ENCODE data around the gene IQCF2.
"Not testable (repeated sequence)": the region's sequence is repeated elsewhere in the genome, so short reads cannot be mapped to it uniquely, and the experiment has no call there.

The IQCF2 gene

DNA sequence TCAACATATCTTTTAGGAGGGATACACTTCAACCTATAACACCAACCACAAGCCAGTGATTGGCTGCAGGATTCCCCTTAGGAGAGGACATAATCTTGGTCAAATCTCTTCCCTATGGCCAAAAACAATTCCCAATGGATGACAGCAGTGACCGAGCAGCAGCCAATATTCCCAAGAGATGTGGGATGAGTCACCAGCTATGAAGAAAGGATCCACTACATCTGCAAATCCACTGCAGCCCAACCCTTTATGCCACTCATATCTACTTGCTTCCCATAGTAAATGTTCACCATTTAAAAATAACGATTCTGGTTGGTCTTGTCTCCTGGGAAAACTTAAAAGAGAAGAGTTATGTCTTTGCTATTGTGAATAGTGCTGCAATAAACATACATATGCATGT, 18.5 kb downstream of the IQCF2 start:
- DNase-seq (ENCODE audit: low spot score) = no peak

DNA sequence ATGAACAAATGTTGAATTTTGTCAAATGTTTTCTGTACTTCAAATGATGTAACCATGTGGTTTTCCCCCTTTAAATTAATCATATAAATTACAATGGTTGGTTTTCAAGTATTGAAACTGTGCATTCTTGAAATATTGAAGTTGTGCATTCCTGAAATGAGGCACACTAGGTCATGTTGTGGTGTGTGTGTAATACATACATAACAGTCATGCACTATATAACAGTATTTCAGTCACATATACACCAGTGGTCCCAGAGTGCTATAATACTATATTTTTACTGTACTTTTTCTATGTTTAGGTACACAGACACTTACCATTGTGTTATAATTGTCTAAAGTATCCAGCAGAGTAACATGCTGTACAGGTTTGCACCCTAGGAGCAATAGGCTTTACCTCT, 25.0 kb downstream of the IQCF2 start:
- DNase-seq (ENCODE audit: low spot score) = no peak

DNA sequence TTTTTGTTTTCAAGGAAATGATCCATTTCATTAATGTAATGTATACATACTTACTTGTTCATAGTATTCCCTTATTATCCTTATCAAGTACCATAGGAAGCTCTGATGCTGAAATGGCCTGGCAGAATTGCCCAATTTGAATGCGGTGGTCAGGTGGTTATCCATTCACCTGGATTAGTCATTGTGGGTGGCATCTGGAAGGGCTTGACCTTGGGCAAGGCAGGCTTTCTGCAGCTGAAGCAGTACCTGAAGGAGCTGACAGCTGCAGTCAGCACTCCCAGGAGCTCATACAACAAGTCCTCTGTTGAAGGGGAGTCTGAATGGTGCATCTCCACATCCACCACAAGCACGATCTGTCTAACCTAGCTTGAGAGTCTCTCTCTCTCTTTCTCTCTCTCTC, 26.2 kb downstream of the IQCF2 start:
- DNase-seq (ENCODE audit: low spot score) = no peak

DNA sequence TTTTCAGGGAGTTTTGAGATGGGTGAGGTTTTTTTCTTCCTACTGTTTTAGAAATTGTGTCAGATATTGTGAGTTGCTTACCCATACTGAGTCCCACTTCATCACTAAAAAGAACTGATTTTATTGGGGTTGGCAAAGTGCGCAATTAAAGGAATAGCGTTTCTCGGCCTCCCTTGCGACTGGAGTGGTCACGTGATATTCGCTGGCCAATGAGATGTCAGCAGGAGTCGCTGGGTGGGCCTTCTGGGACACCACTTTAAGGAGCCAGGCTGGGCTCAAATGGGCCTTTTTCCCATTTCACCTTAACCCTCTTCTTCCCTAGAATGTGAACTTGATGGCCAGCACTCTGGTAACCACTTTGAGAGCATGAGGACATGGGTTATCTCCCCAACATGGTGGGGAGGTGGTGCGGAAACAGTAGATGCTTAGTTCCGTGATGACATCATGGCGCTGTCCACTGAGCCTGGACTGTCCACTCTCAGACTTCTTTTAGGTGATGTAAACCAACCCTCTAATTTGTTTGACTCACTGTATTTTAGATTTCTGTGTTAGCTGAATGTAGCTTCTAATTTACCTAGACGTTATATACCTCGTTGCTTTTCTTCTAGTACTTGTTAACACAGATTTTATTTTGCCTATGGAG, 27.2 kb downstream of the IQCF2 start:
- no peak for DNase-seq (ENCODE audit: low spot score)

DNA sequence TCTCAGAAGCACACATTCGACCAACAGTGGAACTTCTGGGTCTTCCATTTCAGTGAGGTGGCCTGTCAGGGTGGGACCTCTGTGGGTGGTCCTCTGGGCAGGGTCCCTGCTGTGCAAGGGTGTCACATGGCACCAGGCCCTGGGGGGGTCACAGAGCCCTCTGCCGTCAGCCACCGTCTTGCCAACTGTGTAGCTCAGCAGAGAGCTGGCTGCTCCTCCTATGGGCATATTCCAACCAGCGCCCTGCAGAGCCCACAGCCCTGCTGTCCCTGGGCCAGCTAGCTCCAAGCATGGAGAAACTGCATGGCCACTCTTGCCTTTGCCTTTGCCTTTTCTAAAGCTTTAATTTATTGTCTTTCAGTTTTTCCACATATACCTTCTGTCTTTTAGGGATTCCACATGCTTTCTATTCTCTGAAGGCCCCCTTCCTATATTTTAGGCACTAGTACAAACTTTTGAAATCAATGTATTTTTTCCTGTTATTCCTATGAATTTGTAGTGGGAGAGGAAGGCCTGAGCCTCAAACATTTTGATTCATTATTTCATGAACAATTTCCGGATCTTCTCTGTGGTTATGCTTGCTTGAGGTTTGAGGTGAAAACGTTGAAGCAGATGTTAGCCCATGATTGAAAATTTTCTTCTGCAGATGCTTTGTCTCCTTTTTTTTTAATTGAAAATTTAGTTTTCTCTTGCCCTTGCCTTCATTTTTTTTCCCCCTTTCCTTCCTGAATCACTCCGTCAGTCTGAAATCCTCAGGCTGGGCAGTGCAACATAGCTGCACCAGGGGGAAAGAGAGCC, 30.0 kb downstream of the IQCF2 start:
- DNase-seq (ENCODE audit: low spot score) = no peak

GRCh38 chr3:51894391-51894790, 33.0 kb downstream of the IQCF2 start:
- no peak for DNase-seq (ENCODE audit: low spot score)

GRCh38 chr3:51894939-51895338, 33.5 kb downstream of the IQCF2 start:
- no peak for DNase-seq (ENCODE audit: low spot score)

DNA sequence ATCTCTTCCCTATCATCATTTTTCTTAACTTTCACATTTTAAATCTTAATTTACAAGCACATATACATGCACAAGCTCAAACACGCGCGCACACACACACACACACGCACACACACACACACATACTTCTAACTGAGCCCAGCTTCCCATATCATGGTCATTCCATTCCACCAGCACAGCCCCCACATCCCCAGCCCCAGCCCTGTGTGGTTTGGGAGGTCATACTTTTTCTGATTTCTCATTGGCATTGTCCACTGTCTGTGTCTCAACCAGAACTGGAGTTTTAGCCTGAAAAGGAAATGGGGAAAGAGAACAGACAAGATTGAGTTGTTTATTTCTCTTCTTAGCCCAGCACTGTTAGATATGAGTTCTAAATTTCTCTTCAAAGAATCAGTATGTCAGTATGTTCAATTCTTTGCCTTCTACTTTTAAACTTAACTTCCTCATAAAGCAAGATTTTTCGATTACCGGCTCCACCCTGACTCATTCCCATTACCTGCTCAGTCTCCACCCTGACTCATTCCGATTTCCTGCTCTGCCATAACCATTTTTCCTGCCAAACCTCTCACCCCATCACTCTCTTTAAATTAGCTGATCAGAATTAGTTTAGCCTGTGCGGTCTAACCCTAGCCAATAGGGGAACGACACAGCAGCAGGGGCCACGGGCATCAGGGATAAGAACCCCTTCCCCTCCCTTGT, 35.3 kb downstream of the IQCF2 start:
- DNase-seq (ENCODE audit: low spot score) = no peak

- DNase-seq (ENCODE audit: low spot score) = no peak
Measured at GRCh38 chr3:51897391-51897790, 36.0 kb downstream of the IQCF2 start.

DNA sequence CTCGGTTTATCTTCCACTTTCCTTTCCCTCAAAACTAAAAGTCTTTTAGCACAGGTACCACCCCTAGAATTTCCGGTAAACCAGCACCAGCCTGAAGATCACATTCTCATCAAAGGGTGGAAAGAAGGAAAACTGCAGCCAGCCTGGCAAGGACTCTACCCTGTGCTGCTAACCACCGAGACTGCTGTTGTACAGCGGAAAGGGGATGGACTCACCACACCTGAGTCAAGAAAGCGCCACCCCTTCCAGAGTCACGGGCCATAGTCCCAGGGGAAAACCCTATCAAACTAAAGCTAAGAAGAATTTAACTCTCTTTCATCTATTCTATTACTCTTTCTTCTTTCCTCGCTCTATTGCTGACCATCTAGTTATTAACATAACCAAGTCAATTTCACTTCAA, 38.6 kb downstream of the IQCF2 start:
- not testable (repeated sequence) for DNase-seq (ENCODE audit: low spot score)

GRCh38 chr3:51902361-51902760, 40.9 kb downstream of the IQCF2 start:
- DNase-seq (ENCODE audit: low spot score) = not testable (repeated sequence)

GRCh38 chr3:51904034-51904823, 42.8 kb downstream of the IQCF2 start:
- no peak for DNase-seq (ENCODE audit: low spot score)

DNA sequence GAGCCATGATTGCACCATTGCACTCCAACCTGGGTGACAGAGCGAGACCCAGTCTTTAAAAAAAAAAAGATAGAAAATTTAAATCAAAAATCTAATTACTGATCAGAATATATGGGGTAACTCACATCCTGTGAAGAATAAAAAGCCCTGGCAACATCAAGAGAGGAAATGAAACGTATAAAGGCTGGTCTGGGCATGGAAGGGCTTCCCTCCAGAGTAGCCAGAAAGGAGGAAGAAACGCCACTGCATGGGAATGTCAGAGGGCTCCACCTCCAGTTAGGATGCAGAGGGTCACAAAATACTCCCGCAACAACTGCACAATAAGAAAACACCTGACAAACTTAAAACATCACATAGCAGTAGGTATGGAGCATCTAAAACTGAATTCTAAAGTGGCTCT, 46.6 kb downstream of the IQCF2 start:
- DNase-seq (ENCODE audit: low spot score) = no peak
